Panc1 (cell line): ENCODE results near the gene URGCP. TPM values are rescaled to one million over a fixed set of nuclear protein-coding genes. Genes with fewer than 3 reads are reported as not detected.
A peak's percentile ranks its signal among the peaks of the same experiment; 100 is the strongest.

Source experiments
- ATAC-seq: fragments of 200-7000 bp; cut with Tn5 transposase; 2 replicates; pipeline ENCODE4 v1.9.1; 2020; ENCODE audit warnings: mild to moderate bottlenecking, moderate library complexity
- BruUV-seq: library from RNA; stranded (reverse); fragments of 400-500 nt; replicated peaks from 2 replicates; lab custom pipeline; 2021; lab: Mats Ljungman, UMichigan
- CTCF ChIA-PET: fragments of 300-600 bp; sonication (Branson Sonifier 250); formaldehyde crosslinking; loops from one replicate; lab custom pipeline; 2022; ENCODE audit warnings: antibody characterized with exemption; lab: Charles Lee
- POLR2A ChIA-PET: fragments of 300-600 bp; sonication (Branson Sonifier 250); formaldehyde crosslinking; loops from one replicate; lab custom pipeline; 2022; ENCODE audit warnings: antibody characterized with exemption; lab: Charles Lee
- DNase-seq: peaks from one replicate; pipeline ENCODE4 v3.0.0-alpha.2; 2010; ENCODE audit warnings: low read depth, low spot score
- H3K27ac ChIP-seq: 2 replicates; pipeline ENCODE4 v1.5.1; 2011; ENCODE audit warnings: mild to moderate bottlenecking, low read length, inconsistent platforms
- H3K27me3 ChIP-seq: fragments of 200-500 bp; sonication (Bioruptor generic); 2 replicates; pipeline ENCODE4 v1.6.0; 2014; ENCODE audit warnings: low read length, inconsistent platforms; ENCODE audit not compliant: control insufficient read depth, insufficient read depth
- H3K36me3 ChIP-seq: fragments of 200-500 bp; sonication (Bioruptor generic); 2 replicates; pipeline ENCODE4 v1.5.1; 2014; ENCODE audit warnings: inconsistent platforms, mild to moderate bottlenecking, low read length, moderate library complexity; ENCODE audit not compliant: control insufficient read depth, insufficient read depth
- H3K4me1 ChIP-seq: 2 replicates; pipeline ENCODE4 v1.5.1; 2011; ENCODE audit warnings: inconsistent platforms, mild to moderate bottlenecking, low read length, moderate library complexity; ENCODE audit not compliant: control insufficient read depth, insufficient read depth
- H3K4me3 ChIP-seq, 2 experiments: 2 replicates each; pipeline ENCODE4 v1.5.1; 2011 to 2012; ENCODE audit warnings: low read depth in 2 of 2, low read length in 2 of 2, mild to moderate bottlenecking in 2 of 2, inconsistent platforms in 1 of 2, moderate library complexity in 1 of 2
- H3K9me3 ChIP-seq: fragments of 200-500 bp; sonication (Bioruptor generic); 2 replicates; pipeline ENCODE4 v1.5.1; 2014; ENCODE audit warnings: low read depth, mild to moderate bottlenecking, inconsistent platforms, low read length, moderate library complexity; ENCODE audit not compliant: control insufficient read depth, insufficient read depth
- POLR2AphosphoS5 ChIP-seq: IDR thresholded peaks from 2 replicates; pipeline ENCODE4 v1.6.1; 2012; ENCODE audit warnings: mild to moderate bottlenecking, low read depth, low read length, moderate library complexity
- SIN3A ChIP-seq: IDR thresholded peaks from 2 replicates; pipeline ENCODE4 v1.6.1; 2012; ENCODE audit warnings: low read depth, mild to moderate bottlenecking, low read length, moderate library complexity, borderline replicate concordance; ENCODE audit not compliant: insufficient read depth
- TCF7L2 ChIP-seq: IDR thresholded peaks from 2 replicates; pipeline ENCODE4 v1.6.1; 2011; ENCODE audit warnings: mild to moderate bottlenecking, low read depth, low read length, inconsistent platforms
- in situ Hi-C: cut with HindIII; loops from 2 replicates; pipeline ENCODE4 v1.10.0; 2016; ENCODE audit warnings: low sequenced_read_pairs, low pct_unique_long_range_greater_than_20kb
- intact Hi-C: fragments of 100-400 bp; cut with micrococcal nuclease; formaldehyde crosslinking; loops from one replicate; pipeline ENCODE4 v1.10.0; 2022; ENCODE audit not compliant: unreplicated experiment
- total RNA-seq: library from RNA; stranded (reverse); gene quantifications from one replicate; pipeline ENCODE4 v1.2.1, GENCODE V29; 2021; ENCODE audit not compliant: unreplicated experiment
- TF ChIP-seq, protein P1 (sequence below): fragments of 450-650 bp; IDR thresholded peaks from 2 replicates; pipeline ENCODE4 v1.5.1; 2017; ENCODE audit warnings: mild to moderate bottlenecking
- TF ChIP-seq, protein P2 (sequence below), 2 experiments: IDR thresholded peaks; 2 replicates each; pipeline ENCODE4 v1.6.1; 2011 to 2012; ENCODE audit warnings: low read depth in 2 of 2, control low read depth in 1 of 2, low read length in 1 of 2, mild to moderate bottlenecking in 1 of 2, moderate library complexity in 1 of 2; ENCODE audit not compliant: insufficient read depth in 1 of 2

The URGCP gene
- total RNA-seq, 1 experiment from 2014 or later = 34.3 TPM

DNA sequence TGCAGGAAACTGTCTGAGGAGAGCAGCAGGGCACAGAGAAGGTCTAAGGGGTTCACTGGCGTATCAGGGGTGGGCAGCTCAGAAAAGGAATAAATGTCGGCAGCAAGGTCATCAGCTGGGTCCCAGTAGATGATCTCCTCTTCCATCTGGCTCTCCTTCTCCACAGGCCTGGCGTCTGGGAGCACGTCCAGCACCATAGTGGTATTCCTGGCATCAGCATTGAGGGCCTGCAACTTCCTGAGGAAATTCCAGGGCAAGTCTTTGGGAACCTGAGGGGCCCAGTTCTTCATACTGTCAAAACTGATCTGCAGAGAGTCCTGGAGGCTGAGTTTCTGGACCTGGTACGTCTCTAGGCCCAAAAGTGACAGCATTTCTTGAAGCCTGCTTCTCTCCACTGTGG, 27.5 kb downstream of the URGCP start:
- DNase-seq = no peak
- no peak for ATAC-seq
- POLR2A ChIA-PET = interaction anchor here (0.5 kb wide), 1 partner anchor 43 kb away, joined by 3 read pairs; no protein-coding TSS in a partner anchor
- BruUV-seq = no TSS peak
- TF ChIP-seq, protein P1, sequence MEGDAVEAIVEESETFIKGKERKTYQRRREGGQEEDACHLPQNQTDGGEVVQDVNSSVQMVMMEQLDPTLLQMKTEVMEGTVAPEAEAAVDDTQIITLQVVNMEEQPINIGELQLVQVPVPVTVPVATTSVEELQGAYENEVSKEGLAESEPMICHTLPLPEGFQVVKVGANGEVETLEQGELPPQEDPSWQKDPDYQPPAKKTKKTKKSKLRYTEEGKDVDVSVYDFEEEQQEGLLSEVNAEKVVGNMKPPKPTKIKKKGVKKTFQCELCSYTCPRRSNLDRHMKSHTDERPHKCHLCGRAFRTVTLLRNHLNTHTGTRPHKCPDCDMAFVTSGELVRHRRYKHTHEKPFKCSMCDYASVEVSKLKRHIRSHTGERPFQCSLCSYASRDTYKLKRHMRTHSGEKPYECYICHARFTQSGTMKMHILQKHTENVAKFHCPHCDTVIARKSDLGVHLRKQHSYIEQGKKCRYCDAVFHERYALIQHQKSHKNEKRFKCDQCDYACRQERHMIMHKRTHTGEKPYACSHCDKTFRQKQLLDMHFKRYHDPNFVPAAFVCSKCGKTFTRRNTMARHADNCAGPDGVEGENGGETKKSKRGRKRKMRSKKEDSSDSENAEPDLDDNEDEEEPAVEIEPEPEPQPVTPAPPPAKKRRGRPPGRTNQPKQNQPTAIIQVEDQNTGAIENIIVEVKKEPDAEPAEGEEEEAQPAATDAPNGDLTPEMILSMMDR = no peak
- no peak for TF ChIP-seq POLR2AphosphoS5
- no peak for TF ChIP-seq TCF7L2
- TF ChIP-seq, protein P2, sequence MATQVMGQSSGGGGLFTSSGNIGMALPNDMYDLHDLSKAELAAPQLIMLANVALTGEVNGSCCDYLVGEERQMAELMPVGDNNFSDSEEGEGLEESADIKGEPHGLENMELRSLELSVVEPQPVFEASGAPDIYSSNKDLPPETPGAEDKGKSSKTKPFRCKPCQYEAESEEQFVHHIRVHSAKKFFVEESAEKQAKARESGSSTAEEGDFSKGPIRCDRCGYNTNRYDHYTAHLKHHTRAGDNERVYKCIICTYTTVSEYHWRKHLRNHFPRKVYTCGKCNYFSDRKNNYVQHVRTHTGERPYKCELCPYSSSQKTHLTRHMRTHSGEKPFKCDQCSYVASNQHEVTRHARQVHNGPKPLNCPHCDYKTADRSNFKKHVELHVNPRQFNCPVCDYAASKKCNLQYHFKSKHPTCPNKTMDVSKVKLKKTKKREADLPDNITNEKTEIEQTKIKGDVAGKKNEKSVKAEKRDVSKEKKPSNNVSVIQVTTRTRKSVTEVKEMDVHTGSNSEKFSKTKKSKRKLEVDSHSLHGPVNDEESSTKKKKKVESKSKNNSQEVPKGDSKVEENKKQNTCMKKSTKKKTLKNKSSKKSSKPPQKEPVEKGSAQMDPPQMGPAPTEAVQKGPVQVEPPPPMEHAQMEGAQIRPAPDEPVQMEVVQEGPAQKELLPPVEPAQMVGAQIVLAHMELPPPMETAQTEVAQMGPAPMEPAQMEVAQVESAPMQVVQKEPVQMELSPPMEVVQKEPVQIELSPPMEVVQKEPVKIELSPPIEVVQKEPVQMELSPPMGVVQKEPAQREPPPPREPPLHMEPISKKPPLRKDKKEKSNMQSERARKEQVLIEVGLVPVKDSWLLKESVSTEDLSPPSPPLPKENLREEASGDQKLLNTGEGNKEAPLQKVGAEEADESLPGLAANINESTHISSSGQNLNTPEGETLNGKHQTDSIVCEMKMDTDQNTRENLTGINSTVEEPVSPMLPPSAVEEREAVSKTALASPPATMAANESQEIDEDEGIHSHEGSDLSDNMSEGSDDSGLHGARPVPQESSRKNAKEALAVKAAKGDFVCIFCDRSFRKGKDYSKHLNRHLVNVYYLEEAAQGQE (IDR thresholded peaks at IDR 0.05; ENCODE audit: insufficient read depth in 1 of 2, low read depth in 2 of 2, low read length in 1 of 2) = no peak
- no peak for TF ChIP-seq SIN3A
- CTCF ChIA-PET = no interaction called here
- Histone ChIP-seq H3K9me3 (no peaks in the 10 kb centered on the region), H3K4me3 (no peak overlapping the region), H3K36me3 (peaks cover 3% of the 10 kb centered on the region; the same call in 1 of the 2 replicates), H3K27me3 (no peaks in the 10 kb centered on the region), H3K4me1 (no peaks in the 10 kb centered on the region; the same call in 1 of the 2 replicates), H3K27ac (no peak overlapping the region)
- intact Hi-C loops = no loop called here
- in situ Hi-C loops = no loop called here

DNA sequence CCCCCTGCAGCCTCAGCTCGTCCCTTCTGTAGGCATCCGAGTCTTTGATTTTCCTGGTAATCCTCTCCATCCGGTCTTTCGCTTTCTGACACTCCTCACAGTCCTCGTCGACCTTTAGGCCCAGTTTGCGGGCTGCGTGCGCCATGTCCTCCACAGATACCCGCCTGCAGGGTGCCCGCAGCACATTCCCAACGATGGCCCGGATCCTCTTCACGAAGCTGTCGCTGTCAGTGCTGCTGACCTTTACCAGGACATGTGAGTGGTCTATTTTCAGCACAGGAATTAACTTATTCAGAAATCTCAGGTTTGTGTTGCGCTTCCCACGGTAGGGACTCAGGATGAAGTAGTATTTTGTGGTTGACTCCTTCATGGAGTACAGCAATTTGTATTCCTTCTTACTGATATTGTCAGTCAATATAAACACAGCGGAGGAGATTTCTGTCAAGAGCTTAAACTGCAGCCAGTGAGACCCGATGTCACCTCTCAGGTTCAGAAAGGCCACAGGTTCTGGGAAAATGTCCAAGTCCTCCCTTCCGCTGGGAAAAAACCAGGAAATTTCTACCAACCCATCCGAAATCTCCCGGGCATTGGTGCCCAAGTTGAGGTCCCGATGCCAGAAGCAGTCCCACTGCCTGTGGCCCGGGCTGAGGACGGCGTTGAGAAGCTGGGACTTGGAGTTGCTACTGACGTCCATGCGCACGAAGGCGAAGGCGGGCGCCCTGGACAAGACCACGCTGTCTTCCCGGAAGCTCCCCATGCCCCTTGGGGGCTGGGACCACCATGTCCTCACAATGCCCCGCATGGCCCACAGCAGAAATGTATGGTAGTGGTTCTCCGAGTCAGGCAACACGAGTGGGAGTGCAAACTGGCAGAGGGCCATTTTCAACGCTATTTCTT, 28.2 kb downstream of the URGCP start:
- no peaks in the 10 kb centered on the region for H3K9me3 ChIP-seq
- H3K27ac ChIP-seq = no peak overlapping the region
- H3K4me3 ChIP-seq = no peak overlapping the region
- peaks cover 3% of the 10 kb centered on the region; the same call in 1 of the 2 replicates for H3K36me3 ChIP-seq
- in situ Hi-C loops (no loop called here), intact Hi-C loops (no loop called here)
- POLR2A ChIA-PET = no interaction called here
- TSS peak; percentile 63 for BruUV-seq
- no peak for DNase-seq
- CTCF ChIA-PET = no interaction called here
- no peaks in the 10 kb centered on the region for H3K27me3 ChIP-seq
- H3K4me1 ChIP-seq = no peaks in the 10 kb centered on the region; the same call in 1 of the 2 replicates
- no peak for TF ChIP-seq POLR2AphosphoS5
- TF ChIP-seq, protein P2 (IDR thresholded peaks at IDR 0.05; ENCODE audit: insufficient read depth in 1 of 2, low read depth in 2 of 2, low read length in 1 of 2) = no peak
- TF ChIP-seq SIN3A = no peak
- no peak for TF ChIP-seq TCF7L2
- TF ChIP-seq, protein P1 = no peak
- ATAC-seq = no peak
